Neural cell (in vitro differentiated cells): ENCODE data around the gene COL5A1. TPM values are rescaled to one million over a fixed set of nuclear protein-coding genes. Genes with fewer than 3 reads are reported as not detected.
A peak's percentile ranks its signal among the peaks of the same experiment; 100 is the strongest.

Source experiments
- H2AFZ ChIP-seq: fragments of 200-600, 300-800 bp; sonication (generic), shearing (Covaris generic); 2 replicates; pipeline ENCODE4 v1.6.0; 2014; ENCODE audit warnings: low read depth, mild to moderate bottlenecking, antibody characterized with exemption, low read length, moderate library complexity
- H3F3A ChIP-seq: fragments of 200-600 bp; shearing (Covaris generic); 2 replicates; pipeline ENCODE4 v1.6.1; 2016; ENCODE audit warnings: mild to moderate bottlenecking, moderate library complexity, mixed read lengths, antibody characterized with exemption, low read length; ENCODE audit not compliant: insufficient read depth, poor library complexity, severe bottlenecking
- H3K27ac ChIP-seq: fragments of 200-600, 300-800 bp; sonication (generic), shearing (Covaris generic); 2 replicates; pipeline ENCODE4 v1.5.1; 2014; ENCODE audit warnings: mild to moderate bottlenecking, low read length, moderate library complexity
- H3K27me3 ChIP-seq: fragments of 300-800, 200-600 bp; sonication (generic), shearing (Covaris generic); 2 replicates; pipeline ENCODE4 v1.6.0; 2014; ENCODE audit warnings: mild to moderate bottlenecking, low read depth, low read length, moderate library complexity; ENCODE audit not compliant: insufficient read depth
- H3K36me3 ChIP-seq: fragments of 300-800, 200-600 bp; sonication (generic), shearing (Covaris generic); 2 replicates; pipeline ENCODE4 v1.5.1; 2014; ENCODE audit warnings: mild to moderate bottlenecking, antibody characterized with exemption, low read length, moderate library complexity; ENCODE audit not compliant: insufficient read depth
- H3K4me2 ChIP-seq: fragments of 300-800, 200-600 bp; sonication (generic), shearing (Covaris generic); 2 replicates; pipeline ENCODE4 v1.6.0; 2014; ENCODE audit warnings: mild to moderate bottlenecking, low read length
- H3K4me3 ChIP-seq: fragments of 300-800, 200-600 bp; sonication (generic), shearing (Covaris generic); 2 replicates; pipeline ENCODE4 v1.5.1; 2014; ENCODE audit warnings: mild to moderate bottlenecking, low read length, moderate library complexity
- H3K79me2 ChIP-seq: fragments of 200-600 bp; shearing (Covaris generic); replicated peaks from 2 replicates; pipeline ENCODE4 v1.6.0; 2014; ENCODE audit warnings: mild to moderate bottlenecking, low read length, moderate library complexity; ENCODE audit not compliant: insufficient read depth
- H3K9ac ChIP-seq: fragments of 300-800, 200-600 bp; sonication (generic), shearing (Covaris generic); 2 replicates; pipeline ENCODE4 v1.6.1; 2016; ENCODE audit warnings: mild to moderate bottlenecking, low read length, mixed read lengths
- H3K9me2 ChIP-seq: fragments of 200-600 bp; shearing (Covaris generic); 2 replicates; pipeline ENCODE4 v1.6.1; 2016; ENCODE audit warnings: mild to moderate bottlenecking, low read length, mixed read lengths; ENCODE audit not compliant: insufficient read depth
- H3K9me3 ChIP-seq: fragments of 200-600, 300-800 bp; sonication (generic), shearing (Covaris generic); 2 replicates; pipeline ENCODE4 v1.6.1; 2016; ENCODE audit warnings: mild to moderate bottlenecking, mixed run types, low read length, moderate library complexity, mixed read lengths
- H4K20me1 ChIP-seq: fragments of 200-600 bp; shearing (Covaris generic); 2 replicates; pipeline ENCODE4 v1.6.1; 2016; ENCODE audit warnings: mild to moderate bottlenecking, mixed run types; ENCODE audit not compliant: insufficient read depth
- EP300 ChIP-seq: fragments of 450-650 bp; conservative IDR thresholded peaks from 2 replicates; pipeline ENCODE4 v1.6.1; 2014; ENCODE audit warnings: antibody characterized with exemption, mild to moderate bottlenecking, moderate library complexity; ENCODE audit not compliant: poor library complexity, severe bottlenecking
- EZH2 ChIP-seq: fragments of 200-600, 300-800 bp; shearing (Covaris generic), sonication (generic); IDR thresholded peaks from 2 replicates; pipeline ENCODE4 v1.6.1; 2014; ENCODE audit warnings: antibody characterized with exemption, low read length, borderline replicate concordance, mild to moderate bottlenecking; ENCODE audit not compliant: insufficient read depth, poor library complexity, severe bottlenecking
- MXI1 ChIP-seq: fragments of 450-650 bp; conservative IDR thresholded peaks from 2 replicates; pipeline ENCODE4 v1.6.1; 2014; ENCODE audit warnings: antibody characterized with exemption, mild to moderate bottlenecking; ENCODE audit not compliant: poor library complexity, severe bottlenecking
- POLR2AphosphoS5 ChIP-seq: IDR thresholded peaks from 2 replicates; pipeline ENCODE4 v1.6.1; 2012
- RAD21 ChIP-seq: fragments of 450-650 bp; conservative IDR thresholded peaks from 2 replicates; pipeline ENCODE4 v1.6.1; 2014; ENCODE audit warnings: antibody characterized with exemption, mild to moderate bottlenecking, moderate library complexity
- SMC3 ChIP-seq: fragments of 450-650 bp; conservative IDR thresholded peaks from 2 replicates; pipeline ENCODE4 v1.6.1; 2014; ENCODE audit warnings: antibody characterized with exemption, mild to moderate bottlenecking, moderate library complexity; ENCODE audit not compliant: poor library complexity
- TAF1 ChIP-seq: IDR thresholded peaks from 2 replicates; pipeline ENCODE4 v1.6.1; 2012; ENCODE audit warnings: low read depth
- polyA plus RNA-seq: library from polyadenylated mRNA; depleted of rRNA; stranded (reverse); fragments of >200 nt; gene quantifications from 2 replicates; pipeline ENCODE4 v1.2.3, GENCODE V29; 2014
- TF ChIP-seq, protein P1 (sequence below): fragments of 450-650 bp; IDR thresholded peaks from 2 replicates; pipeline ENCODE4 v1.5.1; 2014; ENCODE audit warnings: antibody characterized with exemption, mild to moderate bottlenecking, moderate library complexity; ENCODE audit not compliant: poor library complexity, severe bottlenecking
- TF ChIP-seq, protein P2 (sequence below): IDR thresholded peaks from 2 replicates; pipeline ENCODE4 v1.6.1; 2012; ENCODE audit warnings: borderline replicate concordance

COL5A1 gene
- polyA plus RNA-seq, 1 donor from 2014 or later, result not detected

DNA sequence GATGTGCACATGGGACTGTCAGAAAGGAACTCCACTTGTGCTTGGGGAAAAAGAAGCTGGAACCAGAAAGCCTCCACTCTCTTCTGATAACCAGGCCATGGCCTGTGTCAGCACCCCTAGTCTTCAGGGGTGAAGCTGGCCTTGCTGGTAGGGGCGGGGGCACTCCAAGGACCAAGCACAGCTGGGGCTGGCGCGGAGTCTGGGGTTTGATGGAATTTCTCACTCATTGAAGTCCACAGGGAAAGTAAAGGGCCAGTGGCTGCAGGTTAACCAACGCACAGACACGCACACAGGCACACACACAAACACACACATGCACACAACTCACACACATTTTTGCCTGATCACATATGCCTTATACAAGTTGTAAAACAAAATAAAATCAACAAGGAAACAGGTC lies 1.6 kb upstream of the COL5A1 start:
- no peak overlapping the region for H3K4me3 ChIP-seq
- H2AFZ ChIP-seq, result no peak overlapping the region
- no peaks in the 10 kb centered on the region for H3K9me3 ChIP-seq
- no peaks in the 10 kb centered on the region for H4K20me1 ChIP-seq
- no peak for TF ChIP-seq EZH2
- TF ChIP-seq EP300, result no peak
- TF ChIP-seq SMC3, result no peak
- no peak for TF ChIP-seq TAF1
- TF ChIP-seq POLR2AphosphoS5, result no peak
- no peak for TF ChIP-seq RAD21
- TF ChIP-seq, protein P1, sequence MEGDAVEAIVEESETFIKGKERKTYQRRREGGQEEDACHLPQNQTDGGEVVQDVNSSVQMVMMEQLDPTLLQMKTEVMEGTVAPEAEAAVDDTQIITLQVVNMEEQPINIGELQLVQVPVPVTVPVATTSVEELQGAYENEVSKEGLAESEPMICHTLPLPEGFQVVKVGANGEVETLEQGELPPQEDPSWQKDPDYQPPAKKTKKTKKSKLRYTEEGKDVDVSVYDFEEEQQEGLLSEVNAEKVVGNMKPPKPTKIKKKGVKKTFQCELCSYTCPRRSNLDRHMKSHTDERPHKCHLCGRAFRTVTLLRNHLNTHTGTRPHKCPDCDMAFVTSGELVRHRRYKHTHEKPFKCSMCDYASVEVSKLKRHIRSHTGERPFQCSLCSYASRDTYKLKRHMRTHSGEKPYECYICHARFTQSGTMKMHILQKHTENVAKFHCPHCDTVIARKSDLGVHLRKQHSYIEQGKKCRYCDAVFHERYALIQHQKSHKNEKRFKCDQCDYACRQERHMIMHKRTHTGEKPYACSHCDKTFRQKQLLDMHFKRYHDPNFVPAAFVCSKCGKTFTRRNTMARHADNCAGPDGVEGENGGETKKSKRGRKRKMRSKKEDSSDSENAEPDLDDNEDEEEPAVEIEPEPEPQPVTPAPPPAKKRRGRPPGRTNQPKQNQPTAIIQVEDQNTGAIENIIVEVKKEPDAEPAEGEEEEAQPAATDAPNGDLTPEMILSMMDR, result no peak
- TF ChIP-seq, protein P2, sequence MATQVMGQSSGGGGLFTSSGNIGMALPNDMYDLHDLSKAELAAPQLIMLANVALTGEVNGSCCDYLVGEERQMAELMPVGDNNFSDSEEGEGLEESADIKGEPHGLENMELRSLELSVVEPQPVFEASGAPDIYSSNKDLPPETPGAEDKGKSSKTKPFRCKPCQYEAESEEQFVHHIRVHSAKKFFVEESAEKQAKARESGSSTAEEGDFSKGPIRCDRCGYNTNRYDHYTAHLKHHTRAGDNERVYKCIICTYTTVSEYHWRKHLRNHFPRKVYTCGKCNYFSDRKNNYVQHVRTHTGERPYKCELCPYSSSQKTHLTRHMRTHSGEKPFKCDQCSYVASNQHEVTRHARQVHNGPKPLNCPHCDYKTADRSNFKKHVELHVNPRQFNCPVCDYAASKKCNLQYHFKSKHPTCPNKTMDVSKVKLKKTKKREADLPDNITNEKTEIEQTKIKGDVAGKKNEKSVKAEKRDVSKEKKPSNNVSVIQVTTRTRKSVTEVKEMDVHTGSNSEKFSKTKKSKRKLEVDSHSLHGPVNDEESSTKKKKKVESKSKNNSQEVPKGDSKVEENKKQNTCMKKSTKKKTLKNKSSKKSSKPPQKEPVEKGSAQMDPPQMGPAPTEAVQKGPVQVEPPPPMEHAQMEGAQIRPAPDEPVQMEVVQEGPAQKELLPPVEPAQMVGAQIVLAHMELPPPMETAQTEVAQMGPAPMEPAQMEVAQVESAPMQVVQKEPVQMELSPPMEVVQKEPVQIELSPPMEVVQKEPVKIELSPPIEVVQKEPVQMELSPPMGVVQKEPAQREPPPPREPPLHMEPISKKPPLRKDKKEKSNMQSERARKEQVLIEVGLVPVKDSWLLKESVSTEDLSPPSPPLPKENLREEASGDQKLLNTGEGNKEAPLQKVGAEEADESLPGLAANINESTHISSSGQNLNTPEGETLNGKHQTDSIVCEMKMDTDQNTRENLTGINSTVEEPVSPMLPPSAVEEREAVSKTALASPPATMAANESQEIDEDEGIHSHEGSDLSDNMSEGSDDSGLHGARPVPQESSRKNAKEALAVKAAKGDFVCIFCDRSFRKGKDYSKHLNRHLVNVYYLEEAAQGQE, result no peak
- TF ChIP-seq MXI1, result no peak
- H3K9me2 ChIP-seq, result no peaks in the 10 kb centered on the region
- H3K36me3 ChIP-seq, result no peaks in the 10 kb centered on the region
- no peak overlapping the region for H3K4me2 ChIP-seq
- H3K79me2 ChIP-seq, result no peaks in the 10 kb centered on the region
- no peak overlapping the region for H3K27ac ChIP-seq
- no peak overlapping the region for H3K9ac ChIP-seq
- no peaks in the 10 kb centered on the region for H3F3A ChIP-seq
- peaks cover 30% of the 10 kb centered on the region for H3K27me3 ChIP-seq

DNA sequence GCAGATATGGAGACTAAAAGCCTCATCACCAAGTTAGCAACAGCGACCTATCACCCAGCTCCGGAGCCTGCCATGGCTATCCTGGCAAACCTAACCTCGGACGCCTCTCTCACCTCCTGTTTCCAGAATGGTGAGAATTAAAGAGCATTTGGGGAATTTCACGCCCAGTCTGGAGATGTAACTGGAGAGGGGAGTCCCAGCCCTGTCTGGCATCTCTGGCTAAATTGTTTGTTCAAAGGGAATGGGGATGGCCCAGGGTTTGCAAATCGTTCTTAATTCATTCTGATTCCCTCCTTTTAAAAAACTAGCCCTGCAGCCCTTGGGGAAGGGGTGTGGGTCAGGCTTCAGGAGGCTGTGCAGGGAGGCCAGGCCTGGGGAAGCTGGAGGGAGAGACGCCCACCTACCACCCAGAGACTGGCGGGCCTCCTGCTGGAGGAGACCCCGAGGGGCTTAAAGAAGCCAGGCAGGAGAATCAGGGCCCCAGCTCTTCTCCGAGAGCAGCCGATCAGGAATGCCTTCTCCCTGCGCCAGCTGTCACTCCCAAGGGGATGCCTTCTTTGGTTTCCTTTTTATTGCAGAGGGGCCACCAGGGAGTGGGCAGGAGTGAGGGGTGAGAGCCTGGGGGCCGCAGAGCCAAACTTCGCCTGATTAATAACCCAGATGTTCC lies 964 bp upstream of the COL5A1 start:
- Histone ChIP-seq H3F3A (no peaks in the 10 kb centered on the region), H3K9ac (no peak overlapping the region), H4K20me1 (no peaks in the 10 kb centered on the region), H3K27me3 (peaks cover 30% of the 10 kb centered on the region), H3K4me3 (peak overlapping the region; percentile 74), H3K4me2 (no peak overlapping the region), H2AFZ (no peak overlapping the region), H3K9me3 (no peaks in the 10 kb centered on the region), H3K9me2 (no peaks in the 10 kb centered on the region), H3K36me3 (no peaks in the 10 kb centered on the region), H3K27ac (no peak overlapping the region), H3K79me2 (no peaks in the 10 kb centered on the region)
- TF ChIP-seq POLR2AphosphoS5 (no peak), MXI1 (no peak), TAF1 (no peak), SMC3 (no peak), RAD21 (no peak), EZH2 (no peak), EP300 (no peak)
- TF ChIP-seq, protein P2, result no peak
- TF ChIP-seq, protein P1, result no peak
